OCI-LY3 (cell line): ENCODE data around the gene SLC26A2.

Source experiments
- EZH2phosphoT487 ChIP-seq: fragments of 200-600 bp; shearing (Covaris generic); IDR thresholded peaks from 2 replicates; pipeline ENCODE4 v1.6.1; 2018; ENCODE audit warnings: antibody characterized with exemption, mixed run types, low read depth
- TF ChIP-seq, protein P1 (sequence below): fragments of 200-600, 300-600 bp; sonication (generic); IDR thresholded peaks from 2 replicates; pipeline ENCODE4 v1.5.1; 2014; ENCODE audit warnings: antibody characterized with exemption, low read length, low read depth

DNA sequence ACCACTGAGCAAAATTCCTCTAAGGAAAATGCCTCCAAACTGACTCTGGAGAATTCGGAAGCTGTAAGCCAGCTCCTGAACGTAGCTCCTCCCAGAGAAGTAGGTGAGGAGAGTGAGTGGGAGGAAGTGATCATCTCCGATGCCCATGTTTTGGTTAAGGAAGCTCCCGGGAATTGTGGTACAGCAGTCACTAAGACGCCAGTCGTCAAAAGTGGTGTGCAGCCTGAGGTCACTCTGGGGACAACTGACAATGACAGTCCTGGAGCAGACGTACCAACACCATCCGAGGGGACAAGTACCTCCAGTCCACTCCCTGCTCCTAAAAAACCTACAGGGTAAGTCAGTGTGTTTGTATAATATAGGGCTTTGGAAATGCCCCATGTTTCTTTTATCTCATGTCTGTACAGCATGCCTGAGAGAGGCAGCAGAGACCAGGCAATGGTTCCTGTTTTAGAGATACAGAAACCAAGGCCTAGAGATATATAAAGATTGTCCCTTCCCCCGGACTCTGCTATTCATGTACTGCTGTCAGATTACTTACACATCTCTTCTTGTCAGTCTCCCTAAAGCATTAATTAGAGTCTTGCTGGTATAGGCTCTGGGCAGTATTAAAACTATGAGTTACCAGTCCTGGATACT lies 63.9 kb downstream of the SLC26A2 start:
- TF ChIP-seq, protein P1, sequence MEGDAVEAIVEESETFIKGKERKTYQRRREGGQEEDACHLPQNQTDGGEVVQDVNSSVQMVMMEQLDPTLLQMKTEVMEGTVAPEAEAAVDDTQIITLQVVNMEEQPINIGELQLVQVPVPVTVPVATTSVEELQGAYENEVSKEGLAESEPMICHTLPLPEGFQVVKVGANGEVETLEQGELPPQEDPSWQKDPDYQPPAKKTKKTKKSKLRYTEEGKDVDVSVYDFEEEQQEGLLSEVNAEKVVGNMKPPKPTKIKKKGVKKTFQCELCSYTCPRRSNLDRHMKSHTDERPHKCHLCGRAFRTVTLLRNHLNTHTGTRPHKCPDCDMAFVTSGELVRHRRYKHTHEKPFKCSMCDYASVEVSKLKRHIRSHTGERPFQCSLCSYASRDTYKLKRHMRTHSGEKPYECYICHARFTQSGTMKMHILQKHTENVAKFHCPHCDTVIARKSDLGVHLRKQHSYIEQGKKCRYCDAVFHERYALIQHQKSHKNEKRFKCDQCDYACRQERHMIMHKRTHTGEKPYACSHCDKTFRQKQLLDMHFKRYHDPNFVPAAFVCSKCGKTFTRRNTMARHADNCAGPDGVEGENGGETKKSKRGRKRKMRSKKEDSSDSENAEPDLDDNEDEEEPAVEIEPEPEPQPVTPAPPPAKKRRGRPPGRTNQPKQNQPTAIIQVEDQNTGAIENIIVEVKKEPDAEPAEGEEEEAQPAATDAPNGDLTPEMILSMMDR: no peak
- no peak for TF ChIP-seq EZH2phosphoT487
